Breast epithelium (tissue), 4 donors: ENCODE results near the gene DPYSL3. TPM values are rescaled to one million over a fixed set of nuclear protein-coding genes. Genes with fewer than 3 reads are reported as not detected.

Source experiments
- DNase-seq, 2 donors: peaks; one replicate each; pipeline ENCODE4 v3.0.0-alpha.2; 2019; ENCODE audit warnings: low spot score in 2 of 2
- H3K27ac ChIP-seq, 2 donors: fragments of 200-600 bp; sonication (generic) in 1 of 2; one replicate each; pipeline ENCODE4 v1.5.1; 2016 to 2019; ENCODE audit warnings: mild to moderate bottlenecking in 1 of 2
- H3K27me3 ChIP-seq, 2 donors: fragments of 200-600 bp; sonication (generic) in 1 of 2; one replicate each; pipeline versions ENCODE4 v1.5.1 to v1.6.0; 2017 to 2019; ENCODE audit warnings: control low read depth in 1 of 2, mild to moderate bottlenecking in 1 of 2
- H3K36me3 ChIP-seq: fragments of 200-600 bp; one replicate; pipeline ENCODE4 v1.5.1; 2019
- H3K4me1 ChIP-seq, 2 donors: fragments of 200-600 bp; sonication (generic); one replicate each; pipeline ENCODE4 v1.5.1; 2016 to 2019; ENCODE audit warnings: control low read depth in 1 of 2
- H3K4me3 ChIP-seq, 3 donors: fragments of 200-600 bp; sonication (generic); 1 replicate in 2 of 3; 2 replicates in 1 of 3; pipeline ENCODE4 v1.5.1; 2016 to 2019; ENCODE audit warnings: mild to moderate bottlenecking in 3 of 3, moderate library complexity in 2 of 3
- H3K9me3 ChIP-seq, 2 donors: fragments of 200-600 bp; sonication (generic) in 1 of 2; one replicate each; pipeline ENCODE4 v1.5.1; 2016 to 2019; ENCODE audit warnings: control low read depth in 1 of 2
- CTCF ChIP-seq, 3 donors: fragments of 450-650 bp; IDR thresholded peaks; one replicate each; pipeline ENCODE4 v1.5.1; 2016 to 2017; ENCODE audit warnings: antibody characterized with exemption in 3 of 3, mild to moderate bottlenecking in 3 of 3, moderate library complexity in 3 of 3
- POLR2A ChIP-seq: fragments of 450-650 bp; IDR thresholded peaks from one replicate; pipeline ENCODE4 v1.6.1; 2016; ENCODE audit warnings: antibody characterized with exemption, mild to moderate bottlenecking, moderate library complexity
- POLR2AphosphoS5 ChIP-seq, 3 donors: sonication (generic); formaldehyde crosslinking; IDR thresholded peaks; one replicate each; pipeline ENCODE4 v1.6.1; 2017; ENCODE audit warnings: antibody characterized with exemption in 3 of 3
- intact Hi-C: fragments of 100-400 bp; cut with DNase I; formaldehyde crosslinking; loops from one replicate; pipeline ENCODE4 v1.15.1; 2023; ENCODE audit warnings: low total_unique reads
- total RNA-seq, 3 donors: library from RNA; depleted of rRNA; stranded (reverse); fragments of >200 nt; gene quantifications; one replicate each; pipeline ENCODE4 v1.1.0, GENCODE V29; 2016

The DPYSL3 gene
- total RNA-seq = 10 to 100 TPM; 34.4 to 73.1 (median 34.7) TPM

- H3K27me3 ChIP-seq = peaks cover 0 to 3% of the 10 kb centered on the region in 2 donors
- TF ChIP-seq CTCF (IDR thresholded peaks at IDR 0.05) (peak in 1 of 3 donors; percentile 20), POLR2AphosphoS5 (IDR thresholded peaks at IDR 0.05) (peak in 2 of 3 donors; percentile 44 to 45), POLR2A (no peak)
- DNase-seq = peak; percentile 33 to 60
- H3K27ac ChIP-seq = peak within 1 kb of the TSS; percentile 72 to 95
- H3K9me3 ChIP-seq = no peaks in the 10 kb centered on the region
- no peaks in the 10 kb centered on the region for H3K4me1 ChIP-seq
- H3K4me3 ChIP-seq = peak within 1 kb of the TSS; percentile 69 to 85 (median 72)
- intact Hi-C loops = no loop called here
- no peaks in the 10 kb centered on the region for H3K36me3 ChIP-seq
These were observed at the start of gene DPYSL3 for GRCh38 chr5:147509710-147510651. Gene DPYSL3 (minus strand): TSS chr5:147510068. CDS start chr5:147509858, 210 bp downstream.

- H3K27ac ChIP-seq = no peak overlapping the region
- no peaks in the 10 kb centered on the region for H3K27me3 ChIP-seq
- no peaks in the 10 kb centered on the region for H3K36me3 ChIP-seq
- TF ChIP-seq CTCF (IDR thresholded peaks at IDR 0.05) (peak in 2 of 3 donors; percentile 38 to 52), POLR2A (no peak), POLR2AphosphoS5 (IDR thresholded peaks at IDR 0.05) (peak in 1 of 3 donors; percentile 12)
- peaks cover 0 to 7% of the 10 kb centered on the region in 2 donors for H3K4me1 ChIP-seq
- no peaks in the 10 kb centered on the region for H3K9me3 ChIP-seq
- H3K4me3 ChIP-seq = no peak overlapping the region
- DNase-seq = no peak
- intact Hi-C loops = loop anchor here (5.0 kb wide), 1 partner anchor 102 kb away; no protein-coding TSS in a partner anchor
These were observed 49.0 kb upstream of the DPYSL3 start for GRCh38 chr5:147558826-147559225.

GRCh38 chr5:147557876-147558745 lies 48.2 kb upstream of the DPYSL3 start:
- Histone ChIP-seq H3K4me3 (no peak overlapping the region), H3K36me3 (no peaks in the 10 kb centered on the region), H3K9me3 (no peaks in the 10 kb centered on the region), H3K27ac (no peak overlapping the region), H3K27me3 (no peaks in the 10 kb centered on the region), H3K4me1 (peaks cover 0 to 7% of the 10 kb centered on the region in 2 donors)
- TF ChIP-seq POLR2A = no peak
- TF ChIP-seq CTCF (IDR thresholded peaks at IDR 0.05) = no peak
- TF ChIP-seq POLR2AphosphoS5 (IDR thresholded peaks at IDR 0.05) = no peak
- no peak for DNase-seq
- intact Hi-C loops = loop anchor here (5.0 kb wide), 1 partner anchor 101 kb away; no protein-coding TSS in a partner anchor

GRCh38 chr5:147555176-147555575 lies 45.3 kb upstream of the DPYSL3 start:
- Histone ChIP-seq H3K4me1 (peaks cover 0 to 7% of the 10 kb centered on the region in 2 donors), H3K27me3 (no peaks in the 10 kb centered on the region), H3K9me3 (no peaks in the 10 kb centered on the region), H3K27ac (peak overlapping the region; percentile 87), H3K4me3 (no peak overlapping the region), H3K36me3 (no peaks in the 10 kb centered on the region)
- no peak for DNase-seq
- intact Hi-C loops = loop anchor here (5.0 kb wide), 1 partner anchor 98 kb away; no protein-coding TSS in a partner anchor
- TF ChIP-seq CTCF (IDR thresholded peaks at IDR 0.05) (no peak), POLR2AphosphoS5 (IDR thresholded peaks at IDR 0.05) (no peak), POLR2A (no peak)
